MM.1S (cell line): ENCODE measurements around the gene AGFG1.

ENCODE experiments used
- CTCF ChIP-seq: fragments of 300-600 bp; sonication (generic); IDR thresholded peaks from 2 replicates; pipeline ENCODE4 v1.5.1; 2016; ENCODE audit warnings: antibody characterized with exemption, low read length, mixed read lengths
- EZH2 ChIP-seq: fragments of 300-600 bp; sonication (generic); optimal IDR thresholded peaks from 2 replicates; pipeline ENCODE3; 2017; ENCODE audit warnings: low read depth, mild to moderate bottlenecking, antibody characterized with exemption, low read length, mixed read lengths

- TF ChIP-seq CTCF (no peak), EZH2 (no peak)
Measured at GRCh38 chr2:227570615-227571014, 98.7 kb downstream of the AGFG1 start.
